Endothelial cell (in vitro differentiated cells): ENCODE data around the gene OSBPL10. TPM values are rescaled to one million over a fixed set of nuclear protein-coding genes. Genes with fewer than 3 reads are reported as not detected.

ENCODE experiments used
- DNase-seq: peaks from one replicate; pipeline ENCODE4 v3.0.0; 2021; ENCODE audit warnings: low spot score
- H3K27ac Mint-ChIP-seq: one replicate; pipeline ENCODE4 v1.8.0; 2021; ENCODE audit warnings: mixed read lengths, inconsistent platforms; ENCODE audit not compliant: unreplicated experiment
- H3K27me3 Mint-ChIP-seq: one replicate; pipeline ENCODE4 v1.8.0; 2021; ENCODE audit warnings: mild to moderate bottlenecking, moderate library complexity, mixed read lengths, inconsistent platforms; ENCODE audit not compliant: unreplicated experiment
- H3K36me3 Mint-ChIP-seq: one replicate; pipeline ENCODE4 v1.8.0; 2021; ENCODE audit warnings: mild to moderate bottlenecking, low read depth, mixed read lengths, inconsistent platforms; ENCODE audit not compliant: unreplicated experiment
- H3K4me1 Mint-ChIP-seq: one replicate; pipeline ENCODE4 v1.8.0; 2021; ENCODE audit warnings: mild to moderate bottlenecking, mixed read lengths, inconsistent platforms; ENCODE audit not compliant: unreplicated experiment
- H3K4me3 Mint-ChIP-seq: one replicate; pipeline ENCODE4 v1.8.0; 2021; ENCODE audit warnings: mild to moderate bottlenecking, mixed read lengths, inconsistent platforms; ENCODE audit not compliant: unreplicated experiment
- H3K9me3 Mint-ChIP-seq: one replicate; pipeline ENCODE4 v1.8.0; 2021; ENCODE audit warnings: mixed read lengths, inconsistent platforms; ENCODE audit not compliant: unreplicated experiment
- total RNA-seq: library from RNA; stranded (reverse); fragmentation: NEBNext Ultra II Directional; extraction: Animal tissue kit (Norgen Biotek cat#: 25700); gene quantifications from one replicate; pipeline ENCODE4 v1.2.1, GENCODE V29; 2021; ENCODE audit not compliant: unreplicated experiment
- TF ChIP-seq, protein P1 (sequence below): fragments of 200-600 bp; sonication (generic); IDR thresholded peaks from one replicate; pipeline ENCODE4 v1.5.0; 2021; ENCODE audit warnings: antibody characterized with exemption; ENCODE audit not compliant: unreplicated experiment

OSBPL10 gene
- total RNA-seq, 1 donor from 2014 or later = 61.0 TPM

DNA sequence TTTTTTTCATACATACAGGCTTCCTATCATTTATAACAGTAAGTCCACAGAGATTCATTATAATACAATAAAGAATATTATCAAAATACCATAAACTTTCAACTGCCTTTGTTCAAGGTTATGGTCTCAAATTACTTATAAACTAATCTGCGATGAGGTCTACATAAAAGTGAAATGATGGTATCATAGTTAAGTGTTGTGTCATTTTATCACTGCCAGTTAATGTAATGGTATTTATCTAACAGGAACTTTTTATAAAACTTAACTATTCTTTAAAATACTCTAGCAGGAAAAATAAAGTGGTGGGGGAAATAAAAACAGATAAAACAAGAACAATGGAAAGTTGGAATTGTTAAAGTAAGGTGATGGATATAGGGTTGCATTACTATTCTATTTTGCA is 153.1 kb downstream of the OSBPL10 start:
- TF ChIP-seq, protein P1, sequence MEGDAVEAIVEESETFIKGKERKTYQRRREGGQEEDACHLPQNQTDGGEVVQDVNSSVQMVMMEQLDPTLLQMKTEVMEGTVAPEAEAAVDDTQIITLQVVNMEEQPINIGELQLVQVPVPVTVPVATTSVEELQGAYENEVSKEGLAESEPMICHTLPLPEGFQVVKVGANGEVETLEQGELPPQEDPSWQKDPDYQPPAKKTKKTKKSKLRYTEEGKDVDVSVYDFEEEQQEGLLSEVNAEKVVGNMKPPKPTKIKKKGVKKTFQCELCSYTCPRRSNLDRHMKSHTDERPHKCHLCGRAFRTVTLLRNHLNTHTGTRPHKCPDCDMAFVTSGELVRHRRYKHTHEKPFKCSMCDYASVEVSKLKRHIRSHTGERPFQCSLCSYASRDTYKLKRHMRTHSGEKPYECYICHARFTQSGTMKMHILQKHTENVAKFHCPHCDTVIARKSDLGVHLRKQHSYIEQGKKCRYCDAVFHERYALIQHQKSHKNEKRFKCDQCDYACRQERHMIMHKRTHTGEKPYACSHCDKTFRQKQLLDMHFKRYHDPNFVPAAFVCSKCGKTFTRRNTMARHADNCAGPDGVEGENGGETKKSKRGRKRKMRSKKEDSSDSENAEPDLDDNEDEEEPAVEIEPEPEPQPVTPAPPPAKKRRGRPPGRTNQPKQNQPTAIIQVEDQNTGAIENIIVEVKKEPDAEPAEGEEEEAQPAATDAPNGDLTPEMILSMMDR = no peak
- H3K27me3 Mint-ChIP-seq = peaks cover 2% of the 10 kb centered on the region
- H3K36me3 Mint-ChIP-seq = peaks cover 15% of the 10 kb centered on the region
- no peak overlapping the region for H3K27ac Mint-ChIP-seq
- peaks cover 7% of the 10 kb centered on the region for H3K4me1 Mint-ChIP-seq
- no peak overlapping the region for H3K4me3 Mint-ChIP-seq
- DNase-seq = no peak
- H3K9me3 Mint-ChIP-seq = no peaks in the 10 kb centered on the region

DNA sequence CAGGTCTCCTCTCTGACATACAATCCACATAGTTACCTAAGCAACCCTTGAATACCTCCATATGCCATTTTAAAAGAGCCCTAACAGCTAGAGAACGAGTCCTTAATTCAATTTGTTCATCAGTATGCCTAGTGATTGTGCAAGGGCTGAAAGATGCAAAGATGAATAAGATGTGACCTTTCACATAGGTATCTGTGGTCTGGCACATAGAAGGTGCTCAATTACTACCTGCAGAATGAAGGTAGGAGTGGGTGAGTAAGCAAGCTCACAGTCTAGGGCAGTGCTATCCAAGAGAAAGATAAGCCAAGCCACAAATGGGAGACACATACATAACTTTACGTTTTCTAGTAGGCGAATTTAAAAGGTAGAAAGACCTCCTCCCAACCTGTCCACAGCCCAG is 157.9 kb downstream of the OSBPL10 start:
- Mint-ChIP-seq H3K27ac (no peak overlapping the region), H3K4me1 (no peaks in the 10 kb centered on the region), H3K27me3 (peaks cover 2% of the 10 kb centered on the region), H3K9me3 (no peaks in the 10 kb centered on the region), H3K36me3 (peaks cover 21% of the 10 kb centered on the region), H3K4me3 (no peak overlapping the region)
- TF ChIP-seq, protein P1 = no peak
- no peak for DNase-seq

DNA sequence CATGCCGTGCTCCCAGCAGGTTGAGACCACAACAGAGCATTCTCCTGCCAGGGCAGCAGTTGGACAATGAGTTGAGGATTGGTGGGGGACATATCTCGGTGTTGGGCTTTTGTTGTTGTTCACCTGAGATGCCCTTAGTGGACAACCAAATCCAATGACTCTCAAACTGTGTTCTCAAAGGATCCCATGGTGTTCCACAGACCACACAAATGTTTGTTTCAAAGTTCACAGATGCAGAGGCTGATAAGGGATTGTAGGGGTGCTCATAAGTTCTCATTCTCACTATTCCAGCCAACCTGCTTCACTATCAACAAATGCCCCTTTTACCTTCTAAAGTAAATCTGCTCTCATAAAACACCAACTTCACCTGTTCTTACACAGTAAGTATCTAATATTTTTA is 159.9 kb downstream of the OSBPL10 start:
- Mint-ChIP-seq H3K36me3 (peaks cover 23% of the 10 kb centered on the region), H3K27ac (no peak overlapping the region), H3K4me3 (no peak overlapping the region), H3K9me3 (no peaks in the 10 kb centered on the region), H3K4me1 (no peaks in the 10 kb centered on the region), H3K27me3 (peaks cover 2% of the 10 kb centered on the region)
- TF ChIP-seq, protein P1 = no peak
- DNase-seq = no peak

DNA sequence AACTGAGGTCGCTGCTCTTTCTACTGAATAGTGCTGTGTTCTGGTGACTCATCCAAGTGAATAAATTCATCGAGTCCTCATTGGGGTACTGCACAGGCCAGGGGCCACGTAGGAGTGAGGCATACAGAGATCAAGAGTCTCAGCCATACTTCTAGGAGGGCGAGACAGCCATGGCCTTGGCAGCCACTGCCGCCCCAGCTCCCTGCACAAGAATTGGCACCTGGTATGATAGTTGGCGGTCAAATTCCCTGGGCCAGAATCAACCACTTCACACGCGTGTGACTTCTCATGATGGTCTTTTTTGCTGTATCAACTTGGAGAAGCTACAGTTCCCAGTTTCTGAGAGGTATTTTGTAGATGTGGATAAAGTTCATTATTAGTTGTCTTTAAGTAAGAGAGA is 161.6 kb downstream of the OSBPL10 start:
- TF ChIP-seq, protein P1 = no peak
- H3K36me3 Mint-ChIP-seq = peaks cover 23% of the 10 kb centered on the region
- H3K9me3 Mint-ChIP-seq = no peaks in the 10 kb centered on the region
- no peak for DNase-seq
- no peak overlapping the region for H3K27ac Mint-ChIP-seq
- no peak overlapping the region for H3K4me3 Mint-ChIP-seq
- no peaks in the 10 kb centered on the region for H3K4me1 Mint-ChIP-seq
- peaks cover 3% of the 10 kb centered on the region for H3K27me3 Mint-ChIP-seq

DNA sequence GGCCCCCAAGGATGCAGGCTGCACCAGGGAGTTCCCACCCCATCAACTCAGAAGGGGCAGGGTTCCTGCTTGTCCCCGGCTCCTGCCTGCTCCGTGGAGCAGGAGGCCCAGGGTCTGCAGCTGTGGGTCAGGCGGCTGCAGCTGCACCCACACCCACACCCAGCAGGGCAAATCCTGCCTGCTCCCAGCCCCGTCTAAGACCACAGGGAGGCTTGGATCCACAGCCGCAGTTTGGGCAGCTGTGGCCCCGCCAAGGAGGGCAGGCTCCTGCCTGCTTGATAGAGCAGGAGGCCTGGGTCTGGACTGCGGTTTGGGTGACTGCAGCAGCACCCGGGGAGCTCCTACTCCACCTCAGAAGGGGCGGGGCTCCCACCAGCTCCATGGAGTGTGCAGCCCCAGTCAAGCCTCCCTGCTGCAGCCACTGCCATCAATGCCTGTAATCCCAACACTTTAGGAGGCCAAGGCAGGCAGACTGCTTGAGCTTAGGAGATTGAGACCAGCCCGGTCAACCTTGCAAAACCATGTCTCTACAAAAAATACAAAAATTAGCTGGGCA is 163.6 kb downstream of the OSBPL10 start:
- H3K4me3 Mint-ChIP-seq = no peak overlapping the region
- H3K9me3 Mint-ChIP-seq = no peaks in the 10 kb centered on the region
- H3K27ac Mint-ChIP-seq = no peak overlapping the region
- TF ChIP-seq, protein P1 = no peak
- H3K27me3 Mint-ChIP-seq = peaks cover 7% of the 10 kb centered on the region
- no peak for DNase-seq
- H3K4me1 Mint-ChIP-seq = no peaks in the 10 kb centered on the region
- H3K36me3 Mint-ChIP-seq = peaks cover 22% of the 10 kb centered on the region
